K562 (cell line): ENCODE measurements around the gene IGFBP4. TPM values are rescaled to one million over a fixed set of nuclear protein-coding genes. Genes with fewer than 3 reads are reported as not detected.

Source experiments
- ATAC-seq: fragments of 200-7000 bp; cut with Tn5 transposase; 3 replicates; pipeline ENCODE4 v1.9.1; 2020; ENCODE audit warnings: moderate library complexity
- BruUV-seq: library from RNA; stranded (reverse); fragments of 400-500 nt; replicated peaks from 2 replicates; lab custom pipeline; 2021; lab: Mats Ljungman, UMichigan
- CTCF ChIA-PET: fragments of 300-600 bp; formaldehyde crosslinking; extraction: SDS; loops from one replicate; lab custom pipeline; 2021; ENCODE audit warnings: low intra/inter-chr PET ratio; lab: Yijun Ruan, JAX
- POLR2A ChIA-PET: fragments of 300-600, 350-650 bp; sonication (Branson Sonifier 250); formaldehyde crosslinking; extraction: SDS; loops from one replicate; lab custom pipeline; 2021; ENCODE audit warnings: antibody characterized with exemption, inconsistent platforms; lab: Yijun Ruan, JAX
- DNase-seq, 4 experiments: peaks; one replicate each; pipeline versions ENCODE4 v3.0.0 to v3.0.0-alpha.2; 2011 to 2018; ENCODE audit warnings: low spot score in 3 of 4, mixed read lengths in 3 of 4; ENCODE audit errors: extremely low read depth in 1 of 4
- FAIRE-seq: peaks from 2 replicates; lab custom pipeline; 2011; peaks lifted over from hg19 to GRCh38; lab: Jason Lieb, UNC
- H2AFZ ChIP-seq: 2 replicates; pipeline ENCODE4 v1.6.0; 2011; ENCODE audit warnings: low read depth, low read length, control low read depth, inconsistent platforms
- H3K27ac ChIP-seq: fragments of 200-600 bp; 3 replicates; pipeline ENCODE4 v1.8.0; 2011; ENCODE audit warnings: low read depth, mild to moderate bottlenecking, control low read depth, inconsistent platforms, low read length, moderate library complexity, mixed read lengths; ENCODE audit errors: extremely low read depth
- H3K27me3 ChIP-seq, 2 experiments: fragments of 300-600 bp in 1 of 2; 2 replicates in 1 of 2; 3 replicates in 1 of 2; pipeline versions ENCODE4 v1.6.0 to v1.8.0; 2011; ENCODE audit warnings: inconsistent platforms in 2 of 2, low read length in 2 of 2, mild to moderate bottlenecking in 1 of 2, mixed read lengths in 1 of 2, moderate library complexity in 1 of 2; ENCODE audit not compliant: control insufficient read depth in 2 of 2, insufficient read depth in 2 of 2
- H3K36me3 ChIP-seq: fragments of 300-600 bp; 3 replicates; pipeline ENCODE4 v1.8.0; 2011; ENCODE audit warnings: mild to moderate bottlenecking, low read length, inconsistent platforms; ENCODE audit not compliant: control insufficient read depth, insufficient read depth
- H3K4me1 ChIP-seq, 2 experiments: fragments of 200-600 bp in 1 of 2; replicated peaks in 1 of 2; 2 replicates in 1 of 2; 3 replicates in 1 of 2; pipeline versions ENCODE4 v1.5.1 to v1.8.0; 2011; ENCODE audit warnings: inconsistent platforms in 2 of 2, low read length in 2 of 2, mild to moderate bottlenecking in 1 of 2, mixed read lengths in 1 of 2, moderate library complexity in 1 of 2; ENCODE audit not compliant: control insufficient read depth in 2 of 2, insufficient read depth in 2 of 2
- H3K4me2 ChIP-seq: 2 replicates; pipeline ENCODE4 v1.6.1; 2011; ENCODE audit warnings: low read length, control low read depth, inconsistent platforms, mixed read lengths; ENCODE audit not compliant: insufficient read depth
- H3K4me3 ChIP-seq: fragments of 200-600 bp; sonication (generic), shearing (Covaris generic); 2 replicates; pipeline ENCODE4 v1.5.1; 2016; ENCODE audit warnings: control low read depth, inconsistent platforms
- H3K79me2 ChIP-seq: fragments of 200-600 bp; 3 replicates; pipeline ENCODE4 v1.8.0; 2011; ENCODE audit warnings: low read length, inconsistent platforms; ENCODE audit not compliant: control insufficient read depth, insufficient read depth
- H3K9ac ChIP-seq, 2 experiments: 2 replicates each; pipeline versions ENCODE4 v1.6.0 to v1.6.1; 2011; ENCODE audit warnings: low read depth in 2 of 2, low read length in 2 of 2, control low read depth in 1 of 2, inconsistent platforms in 1 of 2, mild to moderate bottlenecking in 1 of 2, mixed read lengths in 1 of 2; ENCODE audit not compliant: insufficient read depth in 1 of 2
- H3K9me1 ChIP-seq: one replicate; pipeline ENCODE4 v1.6.0; 2011; ENCODE audit warnings: inconsistent platforms, mild to moderate bottlenecking, low read length, moderate library complexity; ENCODE audit not compliant: control insufficient read depth, insufficient read depth
- H3K9me3 ChIP-seq: replicated peaks from 2 replicates; pipeline ENCODE4 v1.5.1; 2011; ENCODE audit warnings: low read depth, low read length, inconsistent platforms; ENCODE audit not compliant: control insufficient read depth, insufficient read depth
- H4K20me1 ChIP-seq: replicated peaks from 2 replicates; pipeline ENCODE4 v1.6.1; 2011; ENCODE audit warnings: low read length, inconsistent platforms, mixed read lengths; ENCODE audit not compliant: control insufficient read depth, insufficient read depth
- ADNP ChIP-seq: fragments of 200-800 bp; sonication (Bioruptor generic); IDR thresholded peaks from 2 replicates; pipeline ENCODE4 v1.6.1; 2016; ENCODE audit warnings: missing genetic modification characterization, missing compliant biosample characterization
- ASH1L ChIP-seq: fragments of 450-650 bp; IDR thresholded peaks from 2 replicates; pipeline ENCODE4 v1.6.1; 2018; ENCODE audit warnings: borderline replicate concordance, mild to moderate bottlenecking, low read depth; ENCODE audit not compliant: partially characterized antibody
- HMG20B ChIP-seq: fragments of 250-450 bp; sonication (Bioruptor Pico); IDR thresholded peaks from 2 replicates; pipeline ENCODE4 v1.5.0; 2021; ENCODE audit warnings: mild to moderate bottlenecking
- KDM1A ChIP-seq, 2 experiments: fragments of 450-650 bp; IDR thresholded peaks; 2 replicates each; pipeline ENCODE4 v1.6.1; 2016; ENCODE audit warnings: mild to moderate bottlenecking in 2 of 2
- NFIC ChIP-seq: fragments of 450-650 bp; IDR thresholded peaks from 2 replicates; pipeline ENCODE4 v1.6.1; 2017; ENCODE audit warnings: mild to moderate bottlenecking, inconsistent platforms
- ZFX ChIP-seq: sonication (generic); formaldehyde crosslinking; IDR thresholded peaks from 2 replicates; pipeline ENCODE4 v1.8.0; 2022; ENCODE audit warnings: mild to moderate bottlenecking, missing genetic modification reagents, moderate library complexity
- WGBS: fragments of 100-300 bp; shearing (Covaris generic); methylation state at CpG from one replicate; pipeline ENCODE4 v1.1.6; 2016; ENCODE audit warnings: low coverage, mixed read lengths; ENCODE audit not compliant: insufficient coverage; ENCODE audit errors: missing lambda C conversion rate; 5-methylcytosine and 5-hydroxymethylcytosine counted together
- in situ Hi-C: fragments of 300-500 bp; cut with MboI; formaldehyde crosslinking; loops from 4 replicates; pipeline ENCODE4 v1.15.0; 2018; ENCODE audit warnings: inconsistent platforms, mixed read lengths
- intact Hi-C: fragments of 100-400 bp; cut with micrococcal nuclease; formaldehyde crosslinking; loops from 2 replicates; pipeline ENCODE4 v1.14.2; 2022
- polyA plus RNA-seq, 8 experiments: library from polyadenylated mRNA; depleted of rRNA in 4 of 8; stranded (reverse) in 5 of 8; unstranded in 3 of 8; fragments of >200 nt; fragmentation: Nextera tagmentation in 2 of 8; fragmentation: Illumina TruSeq in 1 of 8; extraction: Ambion mirVana in 2 of 8; extraction: Trizol in 1 of 8; gene quantifications; 2 replicates each; pipeline versions ENCODE4 v1.2.1 to v1.2.3, GENCODE V29; 2011 to 2014; ENCODE audit warnings: inconsistent platforms in 1 of 8, missing spikeins in 1 of 8
- total RNA-seq, 7 experiments: library from RNA; depleted of rRNA in 6 of 7; stranded (reverse); fragments of >200 nt in 6 of 7; fragmentation: Illumina TruSeq in 2 of 7; extraction: Trizol in 2 of 7; gene quantifications; 2 replicates each; pipeline versions ENCODE4 v1.2.1 to v1.2.3, GENCODE V29; 2011 to 2021; ENCODE audit warnings: low replicate concordance in 1 of 7

Gene IGFBP4
- total and polyA plus RNA-seq, 9 of the 15 experiments (the other 6 are each of a cell fraction or from before 2014, with no cell fraction given), result 8.8 to 99.8 (median 18.6) TPM

DNA sequence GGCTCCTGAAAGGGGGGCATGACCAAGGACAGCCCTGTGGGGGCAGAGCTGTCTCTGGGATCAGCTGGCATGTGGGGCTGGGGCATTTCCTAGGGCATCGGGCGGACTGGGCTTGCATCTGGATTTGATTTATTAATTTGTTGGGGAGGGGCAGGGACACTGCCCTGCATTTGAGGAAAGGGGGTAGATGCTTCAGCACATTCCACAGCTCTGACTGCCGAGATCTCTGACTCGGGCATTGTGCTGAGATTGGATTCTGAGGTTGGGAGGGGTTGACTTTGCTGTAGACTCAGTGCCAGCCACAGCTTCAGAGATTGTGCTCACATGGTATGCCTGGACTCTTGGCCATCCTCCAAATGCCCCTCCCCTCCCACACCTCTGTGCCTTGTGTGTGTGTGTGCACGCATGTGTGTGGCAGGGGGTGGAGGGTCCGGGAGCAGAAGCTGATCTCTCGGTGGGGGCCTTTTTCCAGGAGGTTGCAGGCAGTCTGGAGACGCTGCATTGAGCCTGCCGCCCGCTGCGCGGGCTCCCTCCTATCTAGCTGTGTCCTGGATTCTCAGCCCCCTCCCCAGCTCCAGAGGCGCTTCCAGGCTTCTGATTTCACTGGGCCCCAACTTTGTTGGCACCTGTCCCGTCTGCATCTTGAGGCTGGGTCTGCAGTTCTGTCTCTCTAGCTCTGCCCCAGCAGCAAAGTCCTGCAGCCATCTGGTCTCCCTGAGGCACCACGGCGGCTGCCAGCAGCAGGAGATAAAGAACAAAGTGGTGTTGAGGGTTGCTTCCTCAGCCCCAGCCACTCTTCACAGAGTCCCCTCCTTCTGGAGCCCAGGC lies 14.9 kb downstream of the IGFBP4 start:
- Histone ChIP-seq H3K9ac (peak overlapping the region in 1 of 2 experiments; percentile 32; a peak in 1 of 4 replicates), H3K9me1 (no peaks in the 10 kb centered on the region), H3K27me3 (no peaks in the 10 kb centered on the region; a peak in 1 of 5 replicates), H2AFZ (no peak overlapping the region), H3K4me3 (no peak overlapping the region), H3K4me1 (peaks cover 0 to 21% of the 10 kb centered on the region in 2 experiments; a peak in 3 of 5 replicates), H3K9me3 (no peaks in the 10 kb centered on the region), H4K20me1 (no peaks in the 10 kb centered on the region), H3K27ac (no peak overlapping the region), H3K4me2 (no peak overlapping the region), H3K79me2 (no peaks in the 10 kb centered on the region), H3K36me3 (peaks cover 22% of the 10 kb centered on the region; the same call in 2 of the 3 replicates)
- DNase-seq (no peak), FAIRE-seq (no peak), ATAC-seq (0 out of 3 replicates have a peak, but pooled peaks have one; percentile 22)
- WGBS, result 48% methylated on average over 16 of the region's 16 CpGs
- intact Hi-C loops, result no loop called here
- in situ Hi-C loops, result no loop called here
- POLR2A ChIA-PET, result interaction anchor here (0.6 to 1.7 kb wide), 4 partner anchors 9 to 18 kb away, joined by 3 to 5 read pairs (median 4); partner anchors contain the start of gene IGFBP4
- CTCF ChIA-PET, result no interaction called here
- TF ChIP-seq KDM1A (IDR thresholded peaks at IDR 0.05), result 0 out of 4 replicates have a peak, but pooled peaks have one; percentile 22 to 24
- TF ChIP-seq ZFX (CRISPR knock-in tag), result no peak
- no peak for TF ChIP-seq HMG20B (CRISPR knock-in tag)
- TF ChIP-seq ADNP (tag), result no peak
- no peak for TF ChIP-seq ASH1L
- peak; percentile 46; the same call in 1 of the 2 replicates for TF ChIP-seq NFIC
- no TSS peak for BruUV-seq
